NCI-H345 treated with DMSO at 0.1 percent for 48 hours (cell line): ENCODE results near the gene MAP4K2.
"Not testable (repeated sequence)": the region's sequence is repeated elsewhere in the genome, so short reads cannot be mapped to it uniquely, and the experiment has no call there.

ENCODE experiments used
- DNase-seq: peaks from one replicate; lab custom pipeline; 2025; ENCODE audit not compliant: unreplicated experiment; lab: John Stamatoyannopoulos, UW

The MAP4K2 gene

GRCh38 chr11:64803158-64803845, at the start of gene MAP4K2:
MAP4K2 (minus strand) TSS chr11:64803214; CDS start chr11:64803149, 65 bp downstream.
- peak; percentile 76 for DNase-seq

- no peak for DNase-seq
Observed at GRCh38 chr11:64851831-64852351, 48.9 kb upstream of the MAP4K2 start.

- no peak for DNase-seq
Observed at GRCh38 chr11:64850979-64851567, 48.1 kb upstream of the MAP4K2 start.

- no peak for DNase-seq
Observed at GRCh38 chr11:64849598-64850356, 46.8 kb upstream of the MAP4K2 start.

- DNase-seq, result no peak
Observed at GRCh38 chr11:64848826-64849597, 46.0 kb upstream of the MAP4K2 start.

GRCh38 chr11:64848214-64848825, 45.3 kb upstream of the MAP4K2 start:
- DNase-seq, result no peak

- peak; percentile 78 for DNase-seq
Observed at GRCh38 chr11:64846998-64847666, 44.1 kb upstream of the MAP4K2 start.

- DNase-seq, result not testable (repeated sequence)
Observed at GRCh38 chr11:64845776-64846129, 42.7 kb upstream of the MAP4K2 start.

GRCh38 chr11:64845129-64845775, 42.2 kb upstream of the MAP4K2 start:
- no peak for DNase-seq

GRCh38 chr11:64844330-64845128, 41.5 kb upstream of the MAP4K2 start, which contains the start of gene CDC42BPG:
CDC42BPG (minus strand) TSS chr11:64844653; CDS start chr11:64844569, 84 bp downstream.
- DNase-seq, result peak; percentile 86

GRCh38 chr11:64843686-64844329, 40.8 kb upstream of the MAP4K2 start:
- no peak for DNase-seq

- DNase-seq, result peak; percentile 43
Observed at GRCh38 chr11:64842851-64843685, 40.1 kb upstream of the MAP4K2 start.

- no peak for DNase-seq
Observed at GRCh38 chr11:64842366-64842759, 39.3 kb upstream of the MAP4K2 start.

GRCh38 chr11:64841592-64842365, 38.8 kb upstream of the MAP4K2 start:
- DNase-seq, result no peak

- DNase-seq, result no peak
Observed at GRCh38 chr11:64839887-64840782, 37.1 kb upstream of the MAP4K2 start.

- no peak for DNase-seq
Observed at GRCh38 chr11:64839335-64839734, 36.3 kb upstream of the MAP4K2 start.
